Esophagus muscularis mucosa (tissue), 4 donors: Measurements from ENCODE around the gene ITGAL. TPM values are rescaled to one million over a fixed set of nuclear protein-coding genes. Genes with fewer than 3 reads are reported as not detected.

Source experiments
- DNase-seq: peaks from one replicate; pipeline ENCODE4 v3.0.0-alpha.2; 2017; ENCODE audit errors: extremely low spot score
- H3K27ac ChIP-seq, 4 donors: fragments of 200-600 bp; sonication (generic); replicated peaks in 1 of 4; 1 replicate in 3 of 4; 2 replicates in 1 of 4; pipeline ENCODE4 v1.5.1; 2016 to 2019; ENCODE audit warnings: mild to moderate bottlenecking in 1 of 4
- H3K27me3 ChIP-seq, 4 donors: fragments of 200-600 bp; sonication (generic); one replicate each; pipeline versions ENCODE4 v1.5.1 to v1.6.0; 2016 to 2019
- H3K36me3 ChIP-seq, 4 donors: fragments of 200-600 bp; sonication (generic); one replicate each; pipeline ENCODE4 v1.5.1; 2016 to 2019
- H3K4me1 ChIP-seq, 4 donors: fragments of 200-600 bp; sonication (generic); one replicate each; pipeline ENCODE4 v1.5.1; 2016 to 2019
- H3K4me3 ChIP-seq, 4 donors: fragments of 200-600 bp; sonication (generic); 1 replicate in 2 of 4; 2 replicates in 2 of 4; pipeline ENCODE4 v1.5.1; 2016 to 2019; ENCODE audit warnings: mild to moderate bottlenecking in 4 of 4, moderate library complexity in 1 of 4
- H3K9me3 ChIP-seq, 4 donors: fragments of 200-600 bp; sonication (generic); 1 replicate in 3 of 4; 2 replicates in 1 of 4; pipeline ENCODE4 v1.5.1; 2016 to 2019
- EP300 ChIP-seq: sonication (generic); formaldehyde crosslinking; IDR thresholded peaks from one replicate; pipeline ENCODE4 v1.6.1; 2017; ENCODE audit warnings: antibody characterized with exemption
- POLR2A ChIP-seq: fragments of 450-650 bp; IDR thresholded peaks from one replicate; pipeline ENCODE4 v1.6.1; 2017; ENCODE audit warnings: antibody characterized with exemption, moderate library complexity, mild to moderate bottlenecking, low read depth
- POLR2AphosphoS5 ChIP-seq, 2 donors: sonication (generic); formaldehyde crosslinking; IDR thresholded peaks; one replicate each; pipeline ENCODE4 v1.6.1; 2017; ENCODE audit warnings: antibody characterized with exemption in 2 of 2
- WGBS: methylation state at CpG from one replicate; pipeline ENCODE4 v1.1.5; 2018; 5-methylcytosine and 5-hydroxymethylcytosine counted together
- intact Hi-C: fragments of 100-400 bp; cut with DNase I; formaldehyde crosslinking; loops from one replicate; pipeline ENCODE4 v1.15.1; 2023
- total RNA-seq, 4 donors: library from RNA; depleted of rRNA; stranded (reverse); fragments of >200 nt; gene quantifications; one replicate each; pipeline versions ENCODE4 v1.1.0 to v1.2.1, GENCODE V29; 2016
- TF ChIP-seq, protein P1 (sequence below), 3 experiments: fragments of 200-600 bp in 2 of 3; fragments of 450-650 bp in 1 of 3; sonication (generic) in 2 of 3; IDR thresholded peaks; one replicate each; pipeline ENCODE4 v1.5.1; 2017 to 2019; ENCODE audit warnings: antibody characterized with exemption in 3 of 3, mild to moderate bottlenecking in 2 of 3, moderate library complexity in 1 of 3

Gene ITGAL
- total RNA-seq, 4 donors from 2014 or later, result 1.5 to 2.7 (median 2.5) TPM

DNA sequence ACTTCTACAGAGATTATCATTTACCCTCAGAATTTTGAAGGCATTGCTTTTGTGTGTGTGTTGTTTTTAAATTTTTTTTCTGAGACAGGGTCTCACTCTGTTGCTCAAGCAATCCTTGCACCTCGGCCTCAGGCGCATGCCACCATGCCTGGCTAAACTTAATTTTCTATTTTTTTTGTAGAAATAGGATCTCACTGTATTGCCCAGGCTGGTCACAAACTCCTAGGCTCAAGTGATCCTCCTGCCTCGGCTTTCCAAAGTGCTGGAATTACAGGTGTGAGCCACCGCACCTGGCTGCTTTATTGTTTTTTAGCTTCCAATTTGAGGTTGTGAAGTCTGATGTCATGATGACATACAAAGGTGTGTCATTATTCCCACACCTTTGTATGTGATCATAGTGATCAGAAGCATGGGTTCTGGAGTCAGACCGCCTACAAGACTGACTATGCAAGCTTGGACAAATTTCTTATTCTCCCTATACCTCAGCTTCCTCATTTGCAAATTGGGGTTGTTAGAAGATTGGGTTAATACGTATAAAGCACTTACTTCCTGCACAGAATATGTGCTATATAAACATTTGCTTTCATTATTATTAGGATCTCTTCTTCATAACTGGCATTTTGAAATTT lies 32.7 kb upstream of the ITGAL start:
- Histone ChIP-seq H3K9me3 (no peaks in the 10 kb centered on the region), H3K27me3 (no peaks in the 10 kb centered on the region), H3K36me3 (peaks cover 0 to 21% (median 5%) of the 10 kb centered on the region in 4 donors), H3K4me3 (no peak overlapping the region), H3K27ac (no peak overlapping the region), H3K4me1 (peaks cover 14 to 17% (median 16%) of the 10 kb centered on the region in 4 donors)
- intact Hi-C loops, result loop anchor here (10.0 kb wide), 2 partner anchors 175 to 255 kb away; partner anchors contain the start of genes SRCAP and ZNF689
- TF ChIP-seq POLR2A (no peak), POLR2AphosphoS5 (IDR thresholded peaks at IDR 0.05) (no peak), EP300 (no peak)
- TF ChIP-seq, protein P1, sequence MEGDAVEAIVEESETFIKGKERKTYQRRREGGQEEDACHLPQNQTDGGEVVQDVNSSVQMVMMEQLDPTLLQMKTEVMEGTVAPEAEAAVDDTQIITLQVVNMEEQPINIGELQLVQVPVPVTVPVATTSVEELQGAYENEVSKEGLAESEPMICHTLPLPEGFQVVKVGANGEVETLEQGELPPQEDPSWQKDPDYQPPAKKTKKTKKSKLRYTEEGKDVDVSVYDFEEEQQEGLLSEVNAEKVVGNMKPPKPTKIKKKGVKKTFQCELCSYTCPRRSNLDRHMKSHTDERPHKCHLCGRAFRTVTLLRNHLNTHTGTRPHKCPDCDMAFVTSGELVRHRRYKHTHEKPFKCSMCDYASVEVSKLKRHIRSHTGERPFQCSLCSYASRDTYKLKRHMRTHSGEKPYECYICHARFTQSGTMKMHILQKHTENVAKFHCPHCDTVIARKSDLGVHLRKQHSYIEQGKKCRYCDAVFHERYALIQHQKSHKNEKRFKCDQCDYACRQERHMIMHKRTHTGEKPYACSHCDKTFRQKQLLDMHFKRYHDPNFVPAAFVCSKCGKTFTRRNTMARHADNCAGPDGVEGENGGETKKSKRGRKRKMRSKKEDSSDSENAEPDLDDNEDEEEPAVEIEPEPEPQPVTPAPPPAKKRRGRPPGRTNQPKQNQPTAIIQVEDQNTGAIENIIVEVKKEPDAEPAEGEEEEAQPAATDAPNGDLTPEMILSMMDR (IDR thresholded peaks at IDR 0.05), result no peak
- DNase-seq, result no peak
- WGBS, result 83% methylated on average over 6 of the region's 6 CpGs

DNA sequence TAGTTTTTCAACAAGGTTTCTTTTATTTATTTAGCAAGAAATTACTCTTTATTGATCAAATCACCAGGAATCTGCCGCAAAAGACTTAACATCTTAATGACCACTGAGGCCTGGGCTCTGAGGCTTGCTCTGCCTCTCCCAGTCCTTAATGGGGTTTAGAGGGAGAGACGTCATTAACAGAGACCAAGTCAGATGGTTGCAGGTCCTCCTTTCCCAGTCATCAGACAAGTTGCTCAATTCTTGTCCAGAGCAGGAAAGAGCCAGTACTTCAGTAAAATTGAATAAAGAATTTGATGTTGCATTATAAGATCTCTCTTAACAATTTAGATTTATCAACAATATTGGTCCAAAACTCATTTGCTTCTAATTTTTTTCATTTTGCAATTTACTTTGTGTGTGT lies 28.9 kb upstream of the ITGAL start:
- intact Hi-C loops, result loop anchor here (10.0 kb wide), 1 partner anchor 171 kb away; the partner anchor contains the start of gene ZNF689
- Histone ChIP-seq H3K4me1 (peaks cover 17 to 27% (median 24%) of the 10 kb centered on the region in 4 donors), H3K9me3 (no peaks in the 10 kb centered on the region), H3K27ac (no peak overlapping the region), H3K36me3 (peaks cover 0 to 21% (median 5%) of the 10 kb centered on the region in 4 donors), H3K4me3 (no peak overlapping the region), H3K27me3 (no peaks in the 10 kb centered on the region)
- no peak for TF ChIP-seq POLR2A
- TF ChIP-seq, protein P1 (IDR thresholded peaks at IDR 0.05), result no peak
- TF ChIP-seq POLR2AphosphoS5 (IDR thresholded peaks at IDR 0.05), result no peak
- no peak for TF ChIP-seq EP300
- 89% methylated on average over 2 of the region's 2 CpGs for WGBS
- DNase-seq, result no peak

DNA sequence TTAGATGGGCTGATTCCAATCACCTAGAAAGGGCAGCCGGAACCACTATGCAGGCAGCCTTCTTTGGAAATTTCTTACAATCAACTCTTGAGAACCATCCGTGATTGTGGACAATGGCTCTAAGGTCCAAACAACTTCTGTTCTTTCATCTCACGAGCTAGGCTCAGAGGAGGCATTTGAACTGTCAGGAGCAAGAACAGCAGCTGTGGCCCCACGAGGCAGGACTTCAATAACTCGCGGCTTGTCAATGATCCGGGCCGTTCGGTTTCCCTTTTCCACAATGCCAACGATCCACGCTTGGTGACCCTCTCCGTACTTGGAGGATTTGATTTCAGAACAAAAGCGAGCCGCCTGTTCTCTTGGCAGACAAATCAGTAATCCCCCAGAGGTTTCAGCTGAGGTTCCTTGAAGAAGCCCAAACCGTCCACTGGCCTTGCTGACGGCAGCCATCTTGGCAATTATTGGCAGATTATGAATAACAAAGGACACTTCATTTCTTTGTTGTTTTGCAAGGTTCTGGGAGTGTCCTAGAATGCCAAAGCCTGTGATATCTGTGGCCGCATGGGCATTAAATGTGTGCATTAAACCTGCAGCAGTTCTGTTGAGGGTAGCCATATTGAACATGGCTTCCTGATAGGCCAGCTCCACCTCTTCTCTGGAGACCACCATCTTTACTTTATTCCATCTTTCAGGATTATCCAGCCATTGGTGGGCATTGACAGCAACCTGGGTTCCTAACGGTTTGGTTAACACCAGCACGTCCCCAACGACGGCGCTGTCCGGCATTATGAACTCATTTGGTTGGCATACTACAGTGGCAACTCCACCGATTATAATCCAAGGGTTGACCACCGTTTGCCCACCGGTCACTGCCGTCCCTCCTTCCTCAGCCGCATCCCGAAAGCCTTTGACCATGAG lies 28.1 kb upstream of the ITGAL start:
- TF ChIP-seq POLR2A (no peak), EP300 (no peak), POLR2AphosphoS5 (IDR thresholded peaks at IDR 0.05) (no peak)
- Histone ChIP-seq H3K4me3 (peak overlapping the region; percentile 77 to 95 (median 82)), H3K4me1 (peaks cover 17 to 27% (median 24%) of the 10 kb centered on the region in 4 donors), H3K27ac (peak overlapping the region; percentile 93 to 99 (median 98)), H3K27me3 (no peaks in the 10 kb centered on the region), H3K9me3 (no peaks in the 10 kb centered on the region), H3K36me3 (peaks cover 0 to 21% (median 5%) of the 10 kb centered on the region in 4 donors)
- DNase-seq, result no peak
- WGBS, result 94% methylated on average over 29 of the region's 29 CpGs
- intact Hi-C loops, result loop anchor here (10.0 kb wide), 1 partner anchor 170 kb away; the partner anchor contains the start of gene ZNF689

DNA sequence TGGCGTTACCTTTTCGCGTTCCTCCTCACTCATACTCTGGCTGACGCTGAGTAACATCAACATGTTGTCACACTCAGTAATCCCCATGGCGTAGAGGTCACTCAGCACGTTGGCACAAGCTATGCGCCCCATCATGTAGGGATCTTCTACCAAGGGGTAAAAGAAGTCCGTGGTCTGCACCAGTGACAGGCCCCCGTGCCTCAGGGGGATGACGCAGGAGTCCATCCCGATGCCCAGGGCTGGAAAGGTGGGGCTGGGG lies 27.5 kb upstream of the ITGAL start:
- H3K4me1 ChIP-seq, result peaks cover 17 to 27% (median 24%) of the 10 kb centered on the region in 4 donors
- WGBS, result 44% methylated on average over 6 of the region's 11 CpGs
- H3K27ac ChIP-seq, result peak overlapping the region; percentile 93 to 99 (median 98)
- no peak for DNase-seq
- peak overlapping the region; percentile 77 to 95 (median 82) for H3K4me3 ChIP-seq
- TF ChIP-seq, protein P1 (IDR thresholded peaks at IDR 0.05), result no peak
- no peak for TF ChIP-seq POLR2AphosphoS5 (IDR thresholded peaks at IDR 0.05)
- no peak for TF ChIP-seq POLR2A
- no peak for TF ChIP-seq EP300
- no peaks in the 10 kb centered on the region for H3K9me3 ChIP-seq
- H3K27me3 ChIP-seq, result no peaks in the 10 kb centered on the region
- H3K36me3 ChIP-seq, result peaks cover 0 to 21% (median 5%) of the 10 kb centered on the region in 4 donors
- intact Hi-C loops, result loop anchor here (10.0 kb wide), 1 partner anchor 170 kb away; the partner anchor contains the start of gene ZNF689
